IPS-15b (cell line): ENCODE results near the gene CFAP206.

Source experiments
- H3K27me3 ChIP-seq: one replicate; pipeline ENCODE4 v1.6.1; 2013; ENCODE audit warnings: low read length; ENCODE audit not compliant: control insufficient read depth, insufficient read depth
- H3K36me3 ChIP-seq: one replicate; pipeline ENCODE4 v1.6.1; 2013; ENCODE audit warnings: low read length; ENCODE audit not compliant: control insufficient read depth, insufficient read depth
- H3K4me1 ChIP-seq: one replicate; pipeline ENCODE4 v1.6.1; 2013; ENCODE audit warnings: mild to moderate bottlenecking, low read length; ENCODE audit not compliant: control insufficient read depth, insufficient read depth
- H3K4me3 ChIP-seq: one replicate; pipeline ENCODE4 v1.5.1; 2013; ENCODE audit warnings: low read depth, low read length
- H3K9ac ChIP-seq: one replicate; pipeline ENCODE4 v1.6.1; 2013; ENCODE audit warnings: low read depth, mild to moderate bottlenecking, low read length
- H3K9me3 ChIP-seq: one replicate; pipeline ENCODE4 v1.6.1; 2013; ENCODE audit warnings: mild to moderate bottlenecking, low read length; ENCODE audit not compliant: control insufficient read depth, insufficient read depth

The CFAP206 gene

DNA sequence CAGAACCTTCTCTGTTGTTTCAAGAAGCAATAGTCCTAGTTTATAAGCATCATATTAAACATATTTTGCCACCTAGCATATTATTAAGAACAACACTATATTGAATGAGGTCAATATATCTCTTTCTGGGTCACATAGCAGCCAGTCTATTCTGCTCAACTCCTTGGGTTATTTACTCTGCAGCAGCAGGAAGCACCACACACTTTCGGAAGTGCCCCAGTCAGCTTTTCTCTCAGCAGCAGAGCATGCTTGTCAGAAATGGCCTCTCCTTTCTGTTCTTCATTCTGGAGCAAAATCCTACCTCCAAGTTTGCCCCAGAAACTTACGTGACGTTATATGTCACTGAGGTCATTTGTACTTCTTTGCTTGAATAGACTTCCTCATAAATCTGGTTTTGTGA lies 22.7 kb downstream of the CFAP206 start:
- no peak overlapping the region for H3K4me3 ChIP-seq
- no peaks in the 10 kb centered on the region for H3K9me3 ChIP-seq
- no peak overlapping the region for H3K9ac ChIP-seq
- no peaks in the 10 kb centered on the region for H3K4me1 ChIP-seq
- H3K36me3 ChIP-seq = no peaks in the 10 kb centered on the region
- H3K27me3 ChIP-seq = no peaks in the 10 kb centered on the region

DNA sequence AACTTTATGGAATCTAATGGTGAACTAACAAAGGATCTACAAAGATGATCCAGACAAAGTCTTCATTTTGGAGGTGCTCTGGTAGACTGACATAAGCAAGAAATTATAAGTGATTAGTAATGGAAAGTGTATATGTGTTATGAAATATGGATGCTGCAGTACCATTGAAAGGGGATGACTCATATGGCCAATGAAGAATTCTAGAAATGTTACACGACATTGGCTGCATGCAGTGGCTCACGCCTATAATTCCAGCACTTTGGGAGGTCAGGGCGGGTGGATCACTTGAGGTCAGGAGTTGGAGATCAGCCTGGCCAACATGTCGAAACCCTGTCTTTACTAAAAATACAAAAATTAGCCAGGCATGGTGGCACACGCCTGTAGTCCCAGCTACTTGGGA lies 23.5 kb downstream of the CFAP206 start:
- no peaks in the 10 kb centered on the region for H3K9me3 ChIP-seq
- no peaks in the 10 kb centered on the region for H3K27me3 ChIP-seq
- H3K4me3 ChIP-seq = no peak overlapping the region
- H3K4me1 ChIP-seq = no peaks in the 10 kb centered on the region
- no peaks in the 10 kb centered on the region for H3K36me3 ChIP-seq
- H3K9ac ChIP-seq = no peak overlapping the region

DNA sequence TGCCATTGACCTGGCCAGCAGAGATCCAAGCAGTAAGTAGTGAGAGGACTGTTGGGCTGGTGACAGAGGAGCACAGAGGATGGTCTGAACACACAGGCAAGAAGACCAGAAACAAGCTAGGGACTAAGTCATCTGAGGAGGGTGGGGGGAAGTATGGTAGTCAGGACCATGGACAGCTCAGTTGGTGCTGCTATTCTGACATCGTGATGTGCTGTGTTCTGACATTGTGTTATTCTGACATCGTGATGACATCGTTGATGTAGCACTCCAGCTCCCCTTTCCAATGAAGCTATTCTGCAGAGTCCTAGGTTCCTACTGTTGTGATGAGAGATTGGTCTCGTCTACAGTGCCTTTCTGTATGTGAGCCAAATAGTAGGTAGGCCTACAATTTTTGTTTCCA lies 28.7 kb downstream of the CFAP206 start:
- H3K9ac ChIP-seq = no peak overlapping the region
- H3K36me3 ChIP-seq = no peaks in the 10 kb centered on the region
- no peaks in the 10 kb centered on the region for H3K27me3 ChIP-seq
- H3K4me1 ChIP-seq = no peaks in the 10 kb centered on the region
- no peaks in the 10 kb centered on the region for H3K9me3 ChIP-seq
- no peak overlapping the region for H3K4me3 ChIP-seq

DNA sequence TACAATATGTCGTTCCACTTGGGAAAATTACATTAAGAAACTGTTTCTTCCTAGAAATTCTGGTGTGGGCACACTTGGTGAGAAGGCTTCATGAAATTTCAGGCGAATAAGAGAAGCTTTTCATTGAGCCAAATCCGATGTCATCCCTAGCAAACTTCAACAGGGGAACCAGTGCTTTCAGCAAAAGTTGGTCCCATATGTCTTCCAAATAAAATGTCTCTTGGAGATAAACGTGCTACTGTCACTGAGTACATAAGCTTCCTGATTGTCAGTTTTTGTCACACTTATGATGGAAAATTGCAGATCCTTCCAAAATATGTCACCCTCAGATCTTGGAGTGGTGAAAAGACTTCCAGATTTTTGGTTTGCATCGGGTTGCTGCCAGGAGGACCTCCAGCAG lies 33.9 kb downstream of the CFAP206 start:
- Histone ChIP-seq H3K9me3 (no peaks in the 10 kb centered on the region), H3K9ac (no peak overlapping the region), H3K27me3 (no peaks in the 10 kb centered on the region), H3K4me3 (no peak overlapping the region), H3K36me3 (no peaks in the 10 kb centered on the region), H3K4me1 (no peaks in the 10 kb centered on the region)

DNA sequence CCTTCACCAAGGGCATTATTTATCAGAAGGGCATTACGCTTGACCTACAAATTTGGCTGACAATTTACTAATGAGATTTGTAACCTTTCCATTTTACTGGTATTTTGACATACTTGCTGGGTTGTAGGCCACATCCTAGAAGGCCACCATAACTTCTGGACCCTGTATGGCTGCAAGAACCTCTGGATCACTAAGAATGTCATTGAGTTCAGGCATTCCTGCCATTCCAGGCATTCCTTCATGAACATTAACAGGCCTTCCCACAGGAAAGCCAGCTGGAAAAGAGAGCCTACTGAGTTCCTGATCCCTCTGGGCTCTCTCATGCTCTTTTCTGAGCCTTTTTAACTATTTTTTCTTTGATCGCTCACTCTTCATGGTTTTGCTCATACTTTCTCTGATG lies 36.6 kb downstream of the CFAP206 start:
- Histone ChIP-seq H3K36me3 (no peaks in the 10 kb centered on the region), H3K4me3 (no peak overlapping the region), H3K9me3 (no peaks in the 10 kb centered on the region), H3K27me3 (no peaks in the 10 kb centered on the region), H3K9ac (no peak overlapping the region), H3K4me1 (no peaks in the 10 kb centered on the region)

DNA sequence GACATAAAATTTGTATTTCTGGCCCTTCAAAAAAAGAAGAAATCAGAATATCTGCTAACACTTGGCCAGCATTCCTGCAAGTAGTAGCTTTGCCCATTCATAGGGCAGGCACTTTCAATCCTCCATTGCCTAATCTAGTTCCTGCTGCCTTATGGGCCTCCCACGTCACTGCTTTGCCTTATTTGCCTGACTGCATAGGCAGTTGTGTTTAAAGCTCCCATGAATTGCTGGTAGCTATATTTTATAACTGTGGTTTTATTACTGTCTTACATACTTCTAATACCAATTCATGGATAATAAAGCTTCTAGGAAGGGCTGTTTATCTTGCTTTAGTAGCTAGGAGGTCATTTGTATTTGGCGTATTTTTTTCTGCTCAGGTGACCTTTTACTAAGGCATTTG lies 57.3 kb downstream of the CFAP206 start:
- Histone ChIP-seq H3K4me1 (no peaks in the 10 kb centered on the region), H3K9ac (no peak overlapping the region)

DNA sequence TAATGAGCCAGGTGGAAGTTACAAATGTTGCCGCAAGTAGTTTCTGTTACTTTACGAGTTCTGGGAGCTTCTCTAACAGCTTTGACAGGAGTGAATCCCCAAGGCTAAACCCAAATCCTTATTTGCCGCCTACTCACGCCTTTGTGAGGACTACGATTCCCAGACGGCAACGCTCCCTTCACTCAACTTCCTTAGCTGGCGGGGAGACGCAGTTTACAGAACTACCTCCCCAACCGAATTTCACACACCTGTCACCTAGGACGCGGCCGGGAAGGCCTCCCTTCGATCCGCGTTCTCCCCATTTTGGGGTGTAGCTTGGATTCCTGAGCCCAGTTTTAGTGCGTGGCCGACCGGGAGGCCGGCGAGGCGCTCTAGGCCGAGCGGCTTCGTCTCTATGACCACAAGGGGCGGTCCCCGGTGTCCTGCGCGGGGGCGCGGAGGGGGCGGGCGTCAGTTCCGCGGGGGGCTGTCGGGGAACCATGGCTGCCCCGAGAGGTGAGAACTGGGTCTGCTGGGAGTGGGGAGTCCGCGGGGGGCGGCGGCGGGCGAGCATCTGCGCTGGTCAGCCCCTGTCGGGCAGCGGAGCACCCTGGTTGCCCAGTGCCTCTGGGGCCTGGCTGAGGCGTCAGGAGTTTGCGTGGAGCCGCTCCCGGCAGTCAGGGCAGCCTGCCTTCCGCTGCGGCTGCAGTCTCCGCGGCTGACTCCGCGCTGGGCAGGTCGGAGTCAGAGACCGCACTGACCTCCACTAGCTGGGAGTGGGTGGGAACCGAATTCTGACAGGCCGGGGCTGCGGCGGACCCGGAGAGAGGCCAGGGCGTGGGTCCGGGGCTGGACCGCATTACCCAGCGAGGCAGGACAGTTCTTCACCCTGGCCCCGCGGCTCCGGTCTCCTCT lies 65.0 kb downstream of the CFAP206 start, which contains the start of gene SLC35A1:
TSS of gene SLC35A1 (plus strand) at position 450 of the 894 bp plus-strand sequence. CDS start at position 480, 30 bp downstream.
- Histone ChIP-seq H3K4me3 (peak within 1 kb of the TSS; percentile 98), H3K9me3 (no peaks in the 10 kb centered on the region), H3K4me1 (no peaks in the 10 kb centered on the region), H3K9ac (peak within 1 kb of the TSS; percentile 94), H3K36me3 (no peaks in the 10 kb centered on the region), H3K27me3 (no peaks in the 10 kb centered on the region)

More for the DNA sequence above, 57.3 kb downstream of the CFAP206 start:
- Histone ChIP-seq H3K4me3 (no peak overlapping the region), H3K9me3 (no peaks in the 10 kb centered on the region), H3K36me3 (no peaks in the 10 kb centered on the region), H3K27me3 (no peaks in the 10 kb centered on the region)

DNA sequence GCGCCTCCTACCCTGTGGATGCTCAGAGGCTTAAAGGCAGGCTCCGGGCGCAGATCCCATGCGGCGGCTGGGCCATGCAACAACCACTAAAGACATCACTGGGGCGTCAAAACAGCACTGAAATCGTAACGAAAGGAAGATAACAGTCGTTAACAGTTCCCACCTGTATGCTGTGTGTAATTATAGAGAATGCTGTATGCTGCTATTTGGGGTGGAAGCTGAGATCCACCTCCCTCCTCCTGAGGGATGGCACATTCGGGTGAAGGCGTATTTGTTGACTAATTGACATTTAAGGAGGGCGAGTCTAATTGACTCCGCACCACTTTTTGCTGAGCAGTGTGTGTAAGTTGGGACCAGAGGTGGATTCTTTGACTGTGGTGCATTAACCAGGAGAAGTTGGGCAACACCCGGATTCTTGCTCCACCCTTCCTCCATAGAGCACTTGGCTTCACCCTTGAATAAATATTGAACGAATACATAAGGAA lies 65.7 kb downstream of the CFAP206 start:
- H3K27me3 ChIP-seq = no peaks in the 10 kb centered on the region
- H3K4me1 ChIP-seq = no peaks in the 10 kb centered on the region

DNA sequence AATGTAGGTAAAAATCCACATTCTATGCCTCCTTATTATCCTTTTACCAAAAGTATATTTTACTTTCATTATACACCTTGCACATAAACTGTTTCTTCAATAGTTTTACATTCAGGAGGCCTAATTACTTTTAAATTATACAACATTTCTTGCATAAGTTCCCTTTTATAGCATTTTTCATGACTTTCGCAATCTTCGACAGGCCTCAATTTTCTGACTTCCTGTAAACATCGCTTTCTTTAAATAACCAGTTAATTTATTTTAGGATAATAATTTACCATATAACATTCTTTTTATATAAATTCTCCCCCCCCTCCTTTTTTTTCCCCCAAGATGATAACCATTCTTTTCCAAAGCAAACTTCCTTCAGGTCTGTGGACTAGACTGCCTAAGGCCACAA lies 74.2 kb downstream of the CFAP206 start:
- Histone ChIP-seq H3K27me3 (no peaks in the 10 kb centered on the region), H3K4me1 (peaks cover 6% of the 10 kb centered on the region), H3K9me3 (no peaks in the 10 kb centered on the region), H3K9ac (no peak overlapping the region), H3K36me3 (no peaks in the 10 kb centered on the region), H3K4me3 (no peak overlapping the region)

More for the DNA sequence above, 65.7 kb downstream of the CFAP206 start:
- no peak overlapping the region for H3K9ac ChIP-seq
- H3K9me3 ChIP-seq = no peaks in the 10 kb centered on the region
- H3K4me3 ChIP-seq = peak overlapping the region; percentile 98
- H3K36me3 ChIP-seq = no peaks in the 10 kb centered on the region

DNA sequence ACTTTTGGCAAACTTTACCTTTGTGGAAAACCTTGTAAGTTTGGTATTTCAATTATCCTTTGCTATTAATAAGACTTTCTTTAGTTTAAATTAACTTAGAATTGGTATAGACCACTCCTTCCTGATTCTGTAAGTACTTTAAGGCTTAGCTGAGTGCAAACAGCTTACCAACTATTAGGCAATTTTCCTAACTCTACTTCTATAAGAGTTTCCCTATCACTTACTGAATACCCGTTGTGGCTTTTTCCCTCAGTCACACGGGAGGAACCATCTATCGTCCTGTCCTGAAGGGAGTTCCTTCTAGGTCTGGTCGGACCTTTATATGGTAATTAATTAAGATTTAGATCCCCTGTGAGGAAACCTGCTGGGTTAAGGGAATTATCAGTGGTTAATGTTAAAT lies 74.6 kb downstream of the CFAP206 start:
- Histone ChIP-seq H3K36me3 (no peaks in the 10 kb centered on the region), H3K4me1 (peaks cover 6% of the 10 kb centered on the region), H3K9ac (no peak overlapping the region), H3K9me3 (no peaks in the 10 kb centered on the region), H3K4me3 (no peak overlapping the region), H3K27me3 (no peaks in the 10 kb centered on the region)

DNA sequence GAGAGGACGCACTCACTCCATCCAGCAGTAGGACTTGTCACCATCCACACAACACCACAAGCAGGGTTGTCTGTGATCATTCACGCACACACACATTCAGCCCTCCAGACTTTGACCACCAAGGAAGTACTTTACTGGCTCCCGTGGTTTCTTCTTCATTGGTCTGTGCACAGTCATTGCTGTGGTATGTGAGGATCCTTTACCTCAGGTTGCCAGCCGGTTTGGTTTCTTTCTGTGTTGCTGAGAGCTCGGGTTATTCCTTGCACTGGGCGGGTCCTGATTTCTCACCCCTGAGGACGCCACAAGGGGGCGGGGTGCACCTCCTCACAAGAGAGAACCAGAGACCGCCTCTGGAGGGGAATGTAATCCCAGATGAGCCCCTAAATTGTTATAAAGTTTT lies 76.2 kb downstream of the CFAP206 start:
- H3K4me3 ChIP-seq = peak overlapping the region; percentile 26
- H3K9me3 ChIP-seq = no peaks in the 10 kb centered on the region
- no peaks in the 10 kb centered on the region for H3K36me3 ChIP-seq
- no peak overlapping the region for H3K9ac ChIP-seq
- no peaks in the 10 kb centered on the region for H3K27me3 ChIP-seq
- H3K4me1 ChIP-seq = peaks cover 9% of the 10 kb centered on the region

DNA sequence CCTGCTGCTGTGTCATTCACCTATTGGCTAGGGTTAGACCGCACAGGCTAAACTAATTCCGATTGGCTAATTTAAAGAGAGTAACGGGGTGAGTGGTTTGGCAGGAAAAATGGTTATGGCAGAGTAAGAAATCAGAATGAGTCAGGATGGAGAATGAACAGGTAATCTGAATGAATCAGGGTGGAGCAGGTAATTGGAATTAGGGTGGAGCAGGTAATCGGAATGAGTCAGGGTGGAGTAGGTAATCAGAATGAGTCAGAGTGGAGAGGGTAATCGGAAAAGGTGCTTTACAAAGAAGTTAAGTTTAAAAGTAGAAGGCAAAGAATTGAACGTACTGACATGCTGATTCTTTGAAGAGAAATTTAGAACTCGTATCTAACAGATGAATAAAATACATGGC lies 76.7 kb downstream of the CFAP206 start:
- no peaks in the 10 kb centered on the region for H3K9me3 ChIP-seq

More for the DNA sequence above, 76.7 kb downstream of the CFAP206 start:
- Histone ChIP-seq H3K9ac (no peak overlapping the region), H3K4me3 (no peak overlapping the region), H3K27me3 (no peaks in the 10 kb centered on the region), H3K4me1 (peaks cover 10% of the 10 kb centered on the region), H3K36me3 (no peaks in the 10 kb centered on the region)
